H1 (cell line): ENCODE data around the gene RALGAPA2.

Source experiments
- CREB1 ChIP-seq: IDR thresholded peaks from 2 replicates; pipeline ENCODE4 v1.6.1; 2012; ENCODE audit warnings: inconsistent platforms
- EP300 ChIP-seq, 2 experiments: IDR thresholded peaks; 1 replicate in 1 of 2; 2 replicates in 1 of 2; pipeline ENCODE4 v1.6.1; 2011 to 2012; ENCODE audit warnings: low read depth in 2 of 2, low read length in 2 of 2, mild to moderate bottlenecking in 2 of 2, borderline replicate concordance in 1 of 2, inconsistent platforms in 1 of 2, moderate library complexity in 1 of 2
- EZH2 ChIP-seq: fragments of 200-600 bp; sonication (generic); IDR thresholded peaks from 2 replicates; pipeline ENCODE4 v1.7.1; 2012; ENCODE audit warnings: low read depth, mild to moderate bottlenecking, moderate library complexity, low read length, inconsistent platforms; ENCODE audit not compliant: severe bottlenecking
- GABPA ChIP-seq: IDR thresholded peaks from 2 replicates; pipeline ENCODE4 v1.6.1; 2011; ENCODE audit warnings: mild to moderate bottlenecking, low read length, moderate library complexity, borderline replicate concordance; ENCODE audit not compliant: insufficient read depth
- POLR2AphosphoS5 ChIP-seq: IDR thresholded peaks from 2 replicates; pipeline ENCODE4 v1.6.1; 2011; ENCODE audit warnings: low read depth, low read length
- POU5F1 ChIP-seq: IDR thresholded peaks from 2 replicates; pipeline ENCODE4 v1.6.1; 2011; ENCODE audit warnings: low read depth, mild to moderate bottlenecking, low read length, moderate library complexity
- SP1 ChIP-seq: IDR thresholded peaks from 2 replicates; pipeline ENCODE4 v1.6.1; 2011; ENCODE audit warnings: low read depth, low read length
- TAF1 ChIP-seq: IDR thresholded peaks from 2 replicates; pipeline ENCODE4 v1.6.1; 2011; ENCODE audit warnings: mild to moderate bottlenecking, low read depth, low read length
- TF ChIP-seq, protein P1 (sequence below), 3 experiments: IDR thresholded peaks; 1 replicate in 2 of 3; 2 replicates in 1 of 3; pipeline versions ENCODE4 v1.5.1 to v1.6.1; 2011; ENCODE audit warnings: low read length in 3 of 3, mild to moderate bottlenecking in 3 of 3, inconsistent platforms in 2 of 3, low read depth in 1 of 3, moderate library complexity in 1 of 3; ENCODE audit not compliant: insufficient read depth in 1 of 3; ENCODE audit errors: control extremely low read depth in 1 of 3

- no peak for TF ChIP-seq SP1
- TF ChIP-seq, protein P1, sequence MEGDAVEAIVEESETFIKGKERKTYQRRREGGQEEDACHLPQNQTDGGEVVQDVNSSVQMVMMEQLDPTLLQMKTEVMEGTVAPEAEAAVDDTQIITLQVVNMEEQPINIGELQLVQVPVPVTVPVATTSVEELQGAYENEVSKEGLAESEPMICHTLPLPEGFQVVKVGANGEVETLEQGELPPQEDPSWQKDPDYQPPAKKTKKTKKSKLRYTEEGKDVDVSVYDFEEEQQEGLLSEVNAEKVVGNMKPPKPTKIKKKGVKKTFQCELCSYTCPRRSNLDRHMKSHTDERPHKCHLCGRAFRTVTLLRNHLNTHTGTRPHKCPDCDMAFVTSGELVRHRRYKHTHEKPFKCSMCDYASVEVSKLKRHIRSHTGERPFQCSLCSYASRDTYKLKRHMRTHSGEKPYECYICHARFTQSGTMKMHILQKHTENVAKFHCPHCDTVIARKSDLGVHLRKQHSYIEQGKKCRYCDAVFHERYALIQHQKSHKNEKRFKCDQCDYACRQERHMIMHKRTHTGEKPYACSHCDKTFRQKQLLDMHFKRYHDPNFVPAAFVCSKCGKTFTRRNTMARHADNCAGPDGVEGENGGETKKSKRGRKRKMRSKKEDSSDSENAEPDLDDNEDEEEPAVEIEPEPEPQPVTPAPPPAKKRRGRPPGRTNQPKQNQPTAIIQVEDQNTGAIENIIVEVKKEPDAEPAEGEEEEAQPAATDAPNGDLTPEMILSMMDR (IDR thresholded peaks at IDR 0.05; ENCODE audit: control extremely low read depth in 1 of 3, insufficient read depth in 1 of 3, low read depth in 1 of 3, low read length in 3 of 3) = no peak
- no peak for TF ChIP-seq TAF1
- TF ChIP-seq POU5F1 = no peak
- no peak for TF ChIP-seq GABPA
- no peak for TF ChIP-seq POLR2AphosphoS5
- TF ChIP-seq CREB1 = no peak
- no peak for TF ChIP-seq EP300 (IDR thresholded peaks at IDR 0.05; ENCODE audit: borderline replicate concordance in 1 of 2, low read depth in 2 of 2, low read length in 2 of 2)
- no peak for TF ChIP-seq EZH2
Measured at GRCh38 chr20:20423117-20423516, 289.3 kb downstream of the RALGAPA2 start.
